NCI-H748 (cell line): ENCODE measurements around the gene NUDT22.

Experiments used
- DNase-seq: peaks from one replicate; lab custom pipeline; 2025; ENCODE audit not compliant: unreplicated experiment; lab: John Stamatoyannopoulos, UW

The NUDT22 gene

GRCh38 chr11:64225608-64226506 lies at the start of gene NUDT22, which contains the start of gene TRPT1:
TSS of gene NUDT22 (plus strand) at chr11:64226274. CDS start at chr11:64226653, 379 bp downstream.
TSS of gene TRPT1 (minus strand) at chr11:64226186. CDS start at chr11:64225860, 326 bp downstream.
- DNase-seq = peak; percentile 89

DNA sequence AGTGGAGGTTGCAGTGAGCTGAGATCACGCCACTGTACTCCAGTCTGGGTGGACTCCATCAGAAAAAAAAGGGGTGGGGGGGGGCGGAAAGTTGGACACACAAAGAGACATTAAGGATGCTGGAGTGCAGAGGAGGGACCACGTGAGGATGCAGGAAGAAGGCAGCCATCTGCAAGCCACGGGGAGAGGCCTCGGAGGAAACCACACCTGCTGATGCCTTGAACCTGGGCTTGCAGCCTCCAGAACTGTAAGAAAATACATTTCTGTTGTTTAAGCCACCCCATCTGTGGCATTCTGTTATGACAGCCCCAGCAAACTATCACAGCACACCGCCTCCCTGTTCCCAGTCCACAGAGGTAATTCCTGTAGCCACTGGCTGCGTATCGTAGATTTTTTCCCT lies 49.3 kb upstream of the NUDT22 start:
- no peak for DNase-seq

GRCh38 chr11:64178203-64178602 lies 47.9 kb upstream of the NUDT22 start:
- no peak for DNase-seq

GRCh38 chr11:64178951-64179639 lies 47.0 kb upstream of the NUDT22 start:
- DNase-seq = no peak

GRCh38 chr11:64180891-64181290 lies 45.2 kb upstream of the NUDT22 start:
- DNase-seq = no peak

DNA sequence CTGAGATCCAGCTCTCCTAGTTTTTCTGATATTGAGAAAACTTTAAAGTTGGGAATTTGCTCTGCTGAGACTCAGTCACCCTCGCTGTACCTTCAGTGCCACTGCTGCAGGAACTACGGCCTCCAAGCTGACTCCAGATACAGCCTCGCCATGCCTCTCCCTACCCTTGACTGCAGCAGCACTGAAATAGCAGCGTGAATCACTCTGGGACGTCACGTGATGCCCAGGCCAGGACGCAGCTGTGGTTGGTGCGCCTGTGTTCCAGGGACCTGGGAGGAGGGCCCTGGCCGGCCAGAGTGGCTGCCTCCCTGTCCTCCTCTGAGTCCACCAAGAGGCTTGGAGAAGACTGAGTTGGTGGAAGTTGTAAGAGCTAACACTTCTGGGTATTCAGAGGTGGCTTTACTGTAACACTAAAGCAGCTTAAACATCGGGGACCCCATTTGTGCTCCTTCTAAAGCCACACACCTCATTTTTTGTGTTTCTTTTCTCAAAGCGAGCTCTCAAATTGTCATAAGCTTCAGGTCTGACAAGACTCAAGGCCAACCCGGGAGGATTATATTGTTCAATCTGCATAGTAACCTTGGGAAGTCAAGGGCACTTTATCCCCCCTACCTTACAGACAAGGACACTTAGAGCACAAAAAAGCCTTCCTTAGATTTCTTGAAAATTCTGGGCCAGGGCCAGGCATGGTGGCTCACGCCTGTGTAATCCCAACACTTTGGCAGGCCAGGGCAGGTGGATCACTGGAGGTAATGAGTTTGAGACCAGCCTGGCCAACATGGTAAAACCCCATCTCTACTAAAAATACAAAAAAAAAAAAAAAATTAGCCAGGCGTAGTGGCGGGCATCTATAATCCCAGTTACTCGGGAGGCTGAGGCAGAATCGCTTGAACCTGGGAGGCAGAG lies 44.3 kb upstream of the NUDT22 start:
- DNase-seq = peak; percentile 23

- DNase-seq = no peak
Observed at GRCh38 chr11:64183890-64184289, 42.2 kb upstream of the NUDT22 start.

DNA sequence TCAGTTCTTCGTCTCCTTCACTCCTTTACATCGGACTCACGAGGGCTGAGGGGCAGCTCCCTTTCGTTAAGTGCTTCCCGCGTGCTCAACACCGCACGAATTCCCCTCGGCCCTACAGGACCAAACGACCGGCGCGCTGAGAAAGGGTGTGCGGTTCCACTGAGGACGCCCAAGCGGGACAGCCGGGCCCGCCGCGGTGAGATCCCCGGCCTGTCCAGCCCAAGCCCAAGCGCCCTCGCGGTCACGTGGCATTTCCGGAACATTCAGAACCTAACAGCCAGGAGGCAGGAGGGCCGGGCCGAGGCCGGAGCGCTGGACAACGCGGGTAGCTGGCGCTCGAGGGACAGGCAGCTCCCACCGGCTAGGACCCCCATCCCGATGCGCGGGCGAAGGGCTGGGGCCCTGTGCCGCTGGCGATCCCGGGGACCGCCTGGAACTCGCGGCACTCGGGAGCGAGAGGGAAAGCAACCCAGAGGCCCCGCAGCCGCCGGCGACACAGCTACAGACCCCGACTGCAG lies 40.8 kb upstream of the NUDT22 start:
- peak; percentile 84 for DNase-seq

- DNase-seq = peak; percentile 100
Observed at GRCh38 chr11:64185693-64186491, 40.2 kb upstream of the NUDT22 start, which contains the start of gene STIP1. TSS of gene STIP1 (plus strand) at chr11:64186171. CDS start at chr11:64186262, 91 bp downstream.

GRCh38 chr11:64186492-64187165 lies 39.4 kb upstream of the NUDT22 start:
- peak; percentile 26 for DNase-seq

- DNase-seq = no peak
Observed at GRCh38 chr11:64192434-64192833, 33.6 kb upstream of the NUDT22 start.

DNA sequence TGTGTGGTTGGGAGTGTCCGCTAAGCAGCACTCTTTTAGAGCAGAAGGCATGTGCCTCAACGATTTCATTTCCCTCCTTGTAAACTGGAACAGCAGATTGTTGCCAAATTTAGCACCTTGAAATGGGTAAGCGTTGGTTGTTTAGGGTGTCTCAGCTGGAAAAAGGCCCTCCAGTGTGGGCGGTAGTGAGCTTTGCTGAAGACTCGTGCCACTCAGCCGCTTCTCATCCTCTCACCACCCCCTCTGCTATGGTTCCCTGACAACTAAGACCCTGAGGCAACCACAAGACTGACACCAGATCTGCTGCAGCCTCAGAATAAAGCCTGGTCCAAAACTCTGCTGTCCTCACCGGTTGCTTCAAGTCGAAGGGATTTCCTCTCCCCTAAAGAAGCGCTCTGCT lies 29.4 kb upstream of the NUDT22 start:
- no peak for DNase-seq

- no peak for DNase-seq
Observed at GRCh38 chr11:64198511-64198910, 27.6 kb upstream of the NUDT22 start.

GRCh38 chr11:64201543-64201942 lies 24.5 kb upstream of the NUDT22 start:
- no peak for DNase-seq

DNA sequence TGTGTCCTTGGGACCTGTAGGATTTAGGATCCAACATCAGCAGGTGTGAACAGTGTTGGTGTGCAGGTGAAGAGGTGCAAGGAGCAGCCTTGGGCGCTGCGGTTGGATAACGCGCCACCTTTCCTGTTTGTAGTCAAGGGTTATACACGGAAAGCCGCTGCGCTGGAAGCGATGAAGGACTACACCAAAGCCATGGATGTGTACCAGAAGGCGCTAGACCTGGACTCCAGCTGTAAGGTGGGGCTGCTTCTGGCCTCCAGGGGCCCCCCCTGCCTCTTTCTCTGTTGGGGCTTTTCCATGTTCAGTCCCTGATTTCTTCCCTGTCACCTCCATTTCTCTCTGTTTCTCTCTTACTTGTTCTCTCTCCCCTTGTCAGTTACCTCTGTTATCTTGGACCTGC lies 23.1 kb upstream of the NUDT22 start:
- DNase-seq = no peak

- no peak for DNase-seq
Observed at GRCh38 chr11:64203421-64204079, 22.5 kb upstream of the NUDT22 start.

GRCh38 chr11:64204080-64204440 lies 22.0 kb upstream of the NUDT22 start:
- no peak for DNase-seq

DNA sequence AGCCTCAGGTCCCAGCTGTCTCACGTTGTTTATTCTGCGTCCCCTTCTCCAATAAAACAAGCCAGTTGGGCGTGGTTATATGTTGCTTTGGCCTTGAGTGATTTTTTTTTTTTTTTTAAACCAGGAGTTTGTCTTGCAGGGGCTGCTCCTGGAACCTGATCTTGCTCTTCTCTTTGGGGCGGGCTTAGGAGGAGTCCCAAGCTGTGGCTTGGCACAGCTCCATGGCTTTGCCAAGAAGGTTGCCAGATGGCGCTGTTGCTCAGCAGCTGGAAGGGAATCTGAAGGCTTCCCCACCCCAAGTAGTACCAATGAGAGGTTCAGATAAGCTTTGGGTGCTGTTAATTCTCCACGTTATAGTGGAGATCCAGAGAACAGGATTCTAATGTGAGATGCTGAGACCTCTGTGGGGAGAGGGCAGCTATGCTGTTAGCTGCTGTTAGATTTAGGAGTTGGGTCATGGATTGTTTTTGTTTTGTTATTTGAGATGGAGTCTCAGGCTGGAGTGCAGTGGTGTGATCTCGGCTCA lies 21.5 kb upstream of the NUDT22 start:
- DNase-seq = peak; percentile 73
